Esophagus muscularis mucosa (tissue), 4 donors: ENCODE results near the gene ROBO2. TPM values are rescaled to one million over a fixed set of nuclear protein-coding genes. Genes with fewer than 3 reads are reported as not detected.

Experiments
- DNase-seq: peaks from one replicate; pipeline ENCODE4 v3.0.0-alpha.2; 2017; ENCODE audit errors: extremely low spot score
- H3K27ac ChIP-seq, 4 donors: fragments of 200-600 bp; sonication (generic); replicated peaks in 1 of 4; 1 replicate in 3 of 4; 2 replicates in 1 of 4; pipeline ENCODE4 v1.5.1; 2016 to 2019; ENCODE audit warnings: mild to moderate bottlenecking in 1 of 4
- H3K27me3 ChIP-seq, 4 donors: fragments of 200-600 bp; sonication (generic); one replicate each; pipeline versions ENCODE4 v1.5.1 to v1.6.0; 2016 to 2019
- H3K36me3 ChIP-seq, 4 donors: fragments of 200-600 bp; sonication (generic); one replicate each; pipeline ENCODE4 v1.5.1; 2016 to 2019
- H3K4me1 ChIP-seq, 4 donors: fragments of 200-600 bp; sonication (generic); one replicate each; pipeline ENCODE4 v1.5.1; 2016 to 2019
- H3K4me3 ChIP-seq, 4 donors: fragments of 200-600 bp; sonication (generic); 1 replicate in 2 of 4; 2 replicates in 2 of 4; pipeline ENCODE4 v1.5.1; 2016 to 2019; ENCODE audit warnings: mild to moderate bottlenecking in 4 of 4, moderate library complexity in 1 of 4
- H3K9me3 ChIP-seq, 4 donors: fragments of 200-600 bp; sonication (generic); 1 replicate in 3 of 4; 2 replicates in 1 of 4; pipeline ENCODE4 v1.5.1; 2016 to 2019
- EP300 ChIP-seq: sonication (generic); formaldehyde crosslinking; IDR thresholded peaks from one replicate; pipeline ENCODE4 v1.6.1; 2017; ENCODE audit warnings: antibody characterized with exemption
- POLR2A ChIP-seq: fragments of 450-650 bp; IDR thresholded peaks from one replicate; pipeline ENCODE4 v1.6.1; 2017; ENCODE audit warnings: antibody characterized with exemption, moderate library complexity, mild to moderate bottlenecking, low read depth
- POLR2AphosphoS5 ChIP-seq, 2 donors: sonication (generic); formaldehyde crosslinking; IDR thresholded peaks; one replicate each; pipeline ENCODE4 v1.6.1; 2017; ENCODE audit warnings: antibody characterized with exemption in 2 of 2
- WGBS: methylation state at CpG from one replicate; pipeline ENCODE4 v1.1.5; 2018; 5-methylcytosine and 5-hydroxymethylcytosine counted together
- intact Hi-C: fragments of 100-400 bp; cut with DNase I; formaldehyde crosslinking; loops from one replicate; pipeline ENCODE4 v1.15.1; 2023
- total RNA-seq, 4 donors: library from RNA; depleted of rRNA; stranded (reverse); fragments of >200 nt; gene quantifications; one replicate each; pipeline versions ENCODE4 v1.1.0 to v1.2.1, GENCODE V29; 2016
- TF ChIP-seq, protein P1 (sequence below), 3 experiments: fragments of 200-600 bp in 2 of 3; fragments of 450-650 bp in 1 of 3; sonication (generic) in 2 of 3; IDR thresholded peaks; one replicate each; pipeline ENCODE4 v1.5.1; 2017 to 2019; ENCODE audit warnings: antibody characterized with exemption in 3 of 3, mild to moderate bottlenecking in 2 of 3, moderate library complexity in 1 of 3

The ROBO2 gene
- total RNA-seq, 4 donors from 2014 or later: 0.83 to 2.1 (median 1.3) TPM

DNA sequence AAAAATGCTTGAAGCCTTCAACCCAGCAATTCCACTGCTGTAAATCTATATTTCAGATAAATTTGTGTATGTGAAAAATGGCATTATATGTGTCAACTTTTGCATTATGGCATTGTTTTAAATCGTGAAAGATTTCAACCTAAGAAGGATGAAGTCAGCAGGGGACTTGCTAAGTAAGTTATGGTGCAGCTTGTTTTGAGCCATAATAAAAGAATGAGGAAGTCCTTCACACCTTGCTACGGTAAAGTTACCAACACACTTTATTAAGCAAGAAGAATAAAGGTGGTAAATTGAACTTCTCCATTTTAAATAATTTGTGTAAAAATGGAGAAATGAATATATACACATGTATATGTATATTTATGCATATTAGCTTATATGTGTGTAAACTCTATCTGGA is 371.4 kb downstream of the ROBO2 start:
- Histone ChIP-seq H3K27ac (no peak overlapping the region), H3K4me1 (no peaks in the 10 kb centered on the region), H3K4me3 (no peak overlapping the region), H3K27me3 (no peaks in the 10 kb centered on the region), H3K36me3 (no peaks in the 10 kb centered on the region), H3K9me3 (no peaks in the 10 kb centered on the region)
- DNase-seq: no peak
- 82% methylated on average over 2 of the region's 2 CpGs for WGBS
- intact Hi-C loops: no loop called here
- no peak for TF ChIP-seq POLR2AphosphoS5 (IDR thresholded peaks at IDR 0.05)
- no peak for TF ChIP-seq POLR2A
- TF ChIP-seq, protein P1, sequence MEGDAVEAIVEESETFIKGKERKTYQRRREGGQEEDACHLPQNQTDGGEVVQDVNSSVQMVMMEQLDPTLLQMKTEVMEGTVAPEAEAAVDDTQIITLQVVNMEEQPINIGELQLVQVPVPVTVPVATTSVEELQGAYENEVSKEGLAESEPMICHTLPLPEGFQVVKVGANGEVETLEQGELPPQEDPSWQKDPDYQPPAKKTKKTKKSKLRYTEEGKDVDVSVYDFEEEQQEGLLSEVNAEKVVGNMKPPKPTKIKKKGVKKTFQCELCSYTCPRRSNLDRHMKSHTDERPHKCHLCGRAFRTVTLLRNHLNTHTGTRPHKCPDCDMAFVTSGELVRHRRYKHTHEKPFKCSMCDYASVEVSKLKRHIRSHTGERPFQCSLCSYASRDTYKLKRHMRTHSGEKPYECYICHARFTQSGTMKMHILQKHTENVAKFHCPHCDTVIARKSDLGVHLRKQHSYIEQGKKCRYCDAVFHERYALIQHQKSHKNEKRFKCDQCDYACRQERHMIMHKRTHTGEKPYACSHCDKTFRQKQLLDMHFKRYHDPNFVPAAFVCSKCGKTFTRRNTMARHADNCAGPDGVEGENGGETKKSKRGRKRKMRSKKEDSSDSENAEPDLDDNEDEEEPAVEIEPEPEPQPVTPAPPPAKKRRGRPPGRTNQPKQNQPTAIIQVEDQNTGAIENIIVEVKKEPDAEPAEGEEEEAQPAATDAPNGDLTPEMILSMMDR (IDR thresholded peaks at IDR 0.05): no peak
- no peak for TF ChIP-seq EP300

DNA sequence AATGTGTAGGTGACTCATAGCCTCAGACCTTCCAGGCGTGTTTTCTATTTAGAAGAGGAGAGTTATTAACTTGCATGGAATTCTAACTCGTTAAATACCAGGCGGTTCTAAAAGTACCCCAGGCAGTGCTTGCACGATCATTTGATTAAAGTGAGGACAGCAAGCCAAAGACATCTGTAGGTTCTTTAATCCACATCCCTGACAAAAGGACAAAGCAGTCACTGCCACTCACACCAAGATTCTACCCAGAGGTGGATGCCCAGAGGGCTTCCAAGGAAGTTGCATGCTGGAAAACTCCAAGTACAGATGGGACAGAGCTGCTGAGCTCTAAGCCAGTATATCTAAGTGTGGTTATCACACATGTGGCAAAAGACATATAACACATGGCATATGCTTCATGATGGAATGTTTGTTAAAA is 372.1 kb downstream of the ROBO2 start:
- TF ChIP-seq POLR2AphosphoS5 (IDR thresholded peaks at IDR 0.05) (no peak), EP300 (no peak), POLR2A (no peak)
- TF ChIP-seq, protein P1 (IDR thresholded peaks at IDR 0.05): no peak
- Histone ChIP-seq H3K9me3 (no peaks in the 10 kb centered on the region), H3K4me1 (no peaks in the 10 kb centered on the region), H3K27ac (no peak overlapping the region), H3K27me3 (no peaks in the 10 kb centered on the region), H3K4me3 (no peak overlapping the region), H3K36me3 (no peaks in the 10 kb centered on the region)
- DNase-seq: no peak
- WGBS: 93% methylated on average over 4 of the region's 4 CpGs
- intact Hi-C loops: no loop called here

DNA sequence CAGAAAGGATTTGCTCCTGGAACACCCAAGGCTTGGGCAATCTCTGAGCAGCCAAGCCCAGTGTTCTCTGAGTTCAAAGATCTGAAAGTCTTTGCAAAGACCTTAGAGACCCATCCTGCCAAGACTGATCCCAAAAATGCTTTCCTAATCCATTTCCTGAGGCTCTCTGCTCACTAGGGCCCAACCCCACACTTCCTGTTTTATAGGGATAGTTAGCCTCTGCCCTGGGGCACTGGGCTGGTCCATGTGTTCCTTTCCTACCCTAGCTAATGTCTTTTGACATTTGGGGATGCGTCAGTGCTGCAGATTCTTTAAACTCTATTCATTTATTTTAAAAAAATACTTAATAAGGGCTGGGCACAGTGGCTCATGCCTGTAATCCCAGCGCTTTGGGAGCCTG is 372.7 kb downstream of the ROBO2 start:
- intact Hi-C loops: no loop called here
- H3K4me1 ChIP-seq: no peaks in the 10 kb centered on the region

DNA sequence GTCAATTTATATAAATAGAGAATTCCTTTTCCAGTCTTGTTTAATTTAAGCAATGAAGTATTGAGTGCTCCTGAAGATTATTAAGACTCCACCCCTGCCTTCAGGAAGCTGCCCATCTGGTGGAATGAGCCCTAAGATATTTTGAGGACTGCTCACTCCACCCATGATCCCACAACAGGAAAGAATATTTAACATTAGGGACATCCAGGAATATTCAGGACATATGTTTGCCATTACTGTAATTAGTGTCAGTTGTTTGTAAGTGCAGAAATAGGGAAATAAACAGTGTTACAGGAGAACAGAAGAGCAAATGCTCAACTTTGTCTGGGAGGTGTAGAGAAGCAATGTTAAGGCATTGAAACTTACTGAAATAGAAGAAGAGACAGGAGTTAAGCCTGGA is 375.0 kb downstream of the ROBO2 start:
- Histone ChIP-seq H3K4me1 (no peaks in the 10 kb centered on the region), H3K27ac (no peak overlapping the region), H3K4me3 (no peak overlapping the region), H3K36me3 (no peaks in the 10 kb centered on the region), H3K27me3 (no peaks in the 10 kb centered on the region), H3K9me3 (no peaks in the 10 kb centered on the region)
- no peak for DNase-seq
- TF ChIP-seq POLR2A: no peak
- TF ChIP-seq, protein P1 (IDR thresholded peaks at IDR 0.05): no peak
- no peak for TF ChIP-seq POLR2AphosphoS5 (IDR thresholded peaks at IDR 0.05)
- TF ChIP-seq EP300: no peak
- intact Hi-C loops: no loop called here

More for the DNA sequence above, 372.7 kb downstream of the ROBO2 start:
- TF ChIP-seq EP300: no peak
- no peak for TF ChIP-seq POLR2AphosphoS5 (IDR thresholded peaks at IDR 0.05)
- TF ChIP-seq POLR2A: no peak
- TF ChIP-seq, protein P1 (IDR thresholded peaks at IDR 0.05): no peak
- Histone ChIP-seq H3K4me3 (no peak overlapping the region), H3K9me3 (no peaks in the 10 kb centered on the region), H3K36me3 (no peaks in the 10 kb centered on the region), H3K27ac (no peak overlapping the region), H3K27me3 (no peaks in the 10 kb centered on the region)
- 92% methylated on average over 2 of the region's 2 CpGs for WGBS
- DNase-seq: no peak

DNA sequence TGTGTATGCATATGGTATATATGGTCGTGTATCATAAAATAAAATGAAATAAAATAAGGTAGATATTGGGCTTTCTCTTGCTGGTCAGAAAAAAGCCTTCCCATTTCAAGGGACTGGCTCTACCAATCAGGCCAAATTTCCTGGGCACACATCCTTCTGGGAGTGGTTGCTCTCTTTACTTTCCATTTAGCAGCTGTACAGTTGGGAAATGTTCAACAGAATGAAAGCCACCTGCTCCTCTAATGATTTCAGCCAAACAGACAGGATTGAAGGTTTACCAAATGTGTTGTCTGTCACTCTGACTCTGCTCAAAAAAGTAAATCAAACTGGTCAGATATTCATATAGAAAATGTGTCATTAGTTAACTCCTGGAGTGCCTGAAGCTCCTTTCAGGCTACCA is 380.4 kb downstream of the ROBO2 start:
- intact Hi-C loops: no loop called here
- TF ChIP-seq EP300 (no peak), POLR2A (no peak), POLR2AphosphoS5 (IDR thresholded peaks at IDR 0.05) (no peak)
- TF ChIP-seq, protein P1 (IDR thresholded peaks at IDR 0.05): no peak

More for the DNA sequence above, 380.4 kb downstream of the ROBO2 start:
- no peak for DNase-seq
- Histone ChIP-seq H3K4me3 (no peak overlapping the region), H3K27me3 (no peaks in the 10 kb centered on the region), H3K27ac (no peak overlapping the region), H3K4me1 (no peaks in the 10 kb centered on the region), H3K9me3 (no peaks in the 10 kb centered on the region), H3K36me3 (no peaks in the 10 kb centered on the region)
- WGBS: 87% methylated on average over 1 of the region's 1 CpG
